H9 (cell line): ENCODE measurements around the gene SNRPD3. TPM values are rescaled to one million over a fixed set of nuclear protein-coding genes. Genes with fewer than 3 reads are reported as not detected.

ENCODE experiments used
- DNase-seq: peaks from one replicate; pipeline ENCODE4 v3.0.0-alpha.2; 2017
- H2AFZ ChIP-seq: one replicate; pipeline ENCODE4 v1.6.1; 2013; ENCODE audit warnings: mild to moderate bottlenecking, low read length, control low read depth, moderate library complexity
- H2AK5ac ChIP-seq: 2 replicates; pipeline ENCODE4 v1.6.1; 2013; ENCODE audit warnings: low read length, control low read depth, mixed read lengths; ENCODE audit not compliant: insufficient read length
- H2BK120ac ChIP-seq: one replicate; pipeline ENCODE4 v1.6.1; 2013; ENCODE audit warnings: low read depth, mild to moderate bottlenecking, low read length, control low read depth, inconsistent platforms; ENCODE audit not compliant: poor library complexity, severe bottlenecking
- H2BK12ac ChIP-seq: 2 replicates; pipeline ENCODE4 v1.6.1; 2013; ENCODE audit warnings: low read length, control low read depth, mixed read lengths, low read depth; ENCODE audit not compliant: insufficient read length
- H2BK15ac ChIP-seq: 2 replicates; pipeline ENCODE4 v1.6.1; 2013; ENCODE audit warnings: low read depth, low read length, control low read depth
- H2BK20ac ChIP-seq: one replicate; pipeline ENCODE4 v1.6.1; 2013; ENCODE audit warnings: low read depth, mild to moderate bottlenecking, low read length, control low read depth, inconsistent platforms; ENCODE audit not compliant: poor library complexity, severe bottlenecking
- H2BK5ac ChIP-seq: 2 replicates; pipeline ENCODE4 v1.6.1; 2013; ENCODE audit warnings: low read length, control low read depth, mixed read lengths; ENCODE audit not compliant: insufficient read length
- H3K14ac ChIP-seq: 2 replicates; pipeline ENCODE4 v1.6.1; 2013; ENCODE audit warnings: low read length, control low read depth; ENCODE audit not compliant: insufficient read depth
- H3K18ac ChIP-seq: 2 replicates; pipeline ENCODE4 v1.6.1; 2013; ENCODE audit warnings: low read depth, mild to moderate bottlenecking, mixed read lengths, low read length, control low read depth; ENCODE audit not compliant: insufficient read length
- H3K23ac ChIP-seq: 2 replicates; pipeline ENCODE4 v1.6.1; 2013; ENCODE audit warnings: low read length, control low read depth, mixed read lengths, low read depth; ENCODE audit not compliant: insufficient read length
- H3K23me2 ChIP-seq: 2 replicates; pipeline ENCODE4 v1.6.1; 2013; ENCODE audit warnings: low read depth, mild to moderate bottlenecking, mixed read lengths, low read length, control low read depth; ENCODE audit not compliant: insufficient read length, poor library complexity, severe bottlenecking
- H3K27ac ChIP-seq: 2 replicates; pipeline ENCODE4 v1.5.1; 2013; ENCODE audit warnings: low read length, control low read depth, mixed read lengths, low read depth; ENCODE audit not compliant: insufficient read length
- H3K27me3 ChIP-seq: 2 replicates; pipeline ENCODE4 v1.6.1; 2013; ENCODE audit warnings: low read length, control low read depth, inconsistent platforms; ENCODE audit not compliant: insufficient read depth
- H3K4ac ChIP-seq: 2 replicates; pipeline ENCODE4 v1.6.1; 2013; ENCODE audit warnings: low read depth, mild to moderate bottlenecking, control low read depth, inconsistent platforms, low read length, moderate library complexity
- H3K4me1 ChIP-seq: 2 replicates; pipeline ENCODE4 v1.6.1; 2013; ENCODE audit warnings: low read length, control low read depth, inconsistent platforms; ENCODE audit not compliant: insufficient read depth
- H3K4me2 ChIP-seq: 2 replicates; pipeline ENCODE4 v1.6.1; 2013; ENCODE audit warnings: low read length, control low read depth, mixed read lengths; ENCODE audit not compliant: insufficient read length, insufficient read depth
- H3K56ac ChIP-seq: 2 replicates; pipeline ENCODE4 v1.6.1; 2013; ENCODE audit warnings: low read depth, mild to moderate bottlenecking, mixed read lengths, low read length, control low read depth; ENCODE audit not compliant: insufficient read length
- H3K79me1 ChIP-seq: 2 replicates; pipeline ENCODE4 v1.6.1; 2013; ENCODE audit warnings: low read depth, mild to moderate bottlenecking, moderate library complexity, low read length, control low read depth, inconsistent platforms; ENCODE audit not compliant: insufficient read depth, poor library complexity, severe bottlenecking
- H3K79me2 ChIP-seq: 2 replicates; pipeline ENCODE4 v1.6.1; 2013; ENCODE audit warnings: low read length, control low read depth, inconsistent platforms; ENCODE audit not compliant: insufficient read depth
- H3K9ac ChIP-seq: 2 replicates; pipeline ENCODE4 v1.6.1; 2013; ENCODE audit warnings: low read length, control low read depth, mixed read lengths; ENCODE audit not compliant: insufficient read length; ENCODE audit errors: extremely low read depth
- H3K9me3 ChIP-seq: one replicate; pipeline ENCODE4 v1.6.1; 2013; ENCODE audit warnings: low read depth, low read length, inconsistent platforms; ENCODE audit not compliant: control insufficient read depth
- H3T11ph ChIP-seq: one replicate; pipeline ENCODE4 v1.6.1; 2013; ENCODE audit warnings: mild to moderate bottlenecking, low read length, control low read depth, inconsistent platforms
- H4K20me1 ChIP-seq: one replicate; pipeline ENCODE4 v1.6.1; 2013; ENCODE audit not compliant: control insufficient read depth, insufficient read length, insufficient read depth
- H4K5ac ChIP-seq: 2 replicates; pipeline ENCODE4 v1.6.1; 2013; ENCODE audit warnings: low read depth, mild to moderate bottlenecking, mixed read lengths, low read length, control low read depth; ENCODE audit not compliant: insufficient read length
- H4K8ac ChIP-seq: replicated peaks from 2 replicates; pipeline ENCODE4 v1.6.1; 2013; ENCODE audit warnings: low read length, control low read depth, mixed read lengths, low read depth; ENCODE audit not compliant: insufficient read length
- H4K91ac ChIP-seq: 2 replicates; pipeline ENCODE4 v1.6.1; 2013; ENCODE audit warnings: low read depth, mild to moderate bottlenecking, moderate library complexity, mixed read lengths, low read length, control low read depth; ENCODE audit not compliant: insufficient read length
- H3K27ac Mint-ChIP-seq, 3 experiments: 2 replicates in 2 of 3; 3 replicates in 1 of 3; pipeline ENCODE4 v1.8.0; 2020 to 2021; ENCODE audit warnings: mixed read lengths in 3 of 3, mild to moderate bottlenecking in 1 of 3, moderate library complexity in 1 of 3
- H3K27me3 Mint-ChIP-seq: 2 replicates; pipeline ENCODE4 v1.8.0; 2021; ENCODE audit warnings: low read depth, mild to moderate bottlenecking, moderate library complexity, mixed read lengths
- H3K36me3 Mint-ChIP-seq, 3 experiments: 2 replicates in 2 of 3; 3 replicates in 1 of 3; pipeline ENCODE4 v1.8.0; 2020 to 2021; ENCODE audit warnings: low read depth in 3 of 3, mixed read lengths in 3 of 3; ENCODE audit not compliant: insufficient read depth in 1 of 3
- H3K4me1 Mint-ChIP-seq, 2 experiments: 2 replicates each; pipeline ENCODE4 v1.8.0; 2020; ENCODE audit warnings: mixed read lengths in 2 of 2
- H3K4me3 Mint-ChIP-seq, 2 experiments: 2 replicates in 1 of 2; 3 replicates in 1 of 2; pipeline ENCODE4 v1.8.0; 2020 to 2021; ENCODE audit warnings: mild to moderate bottlenecking in 2 of 2, mixed read lengths in 2 of 2, moderate library complexity in 1 of 2
- H3K9me3 Mint-ChIP-seq, 2 experiments: 2 replicates in 1 of 2; 3 replicates in 1 of 2; pipeline ENCODE4 v1.8.0; 2020; ENCODE audit warnings: mild to moderate bottlenecking in 2 of 2, mixed read lengths in 2 of 2, moderate library complexity in 1 of 2
- WGBS: extraction: QIAGEN DNeasy Blood & Tissue Kit; methylation state at CpG from one replicate; pipeline ENCODE4 v1.1.7; 2013; ENCODE audit warnings: missing lambda C conversion rate, low lambda C conversion rate, mixed read lengths; ENCODE audit not compliant: insufficient read length; ENCODE audit errors: extremely low coverage; 5-methylcytosine and 5-hydroxymethylcytosine counted together
- total RNA-seq: library from RNA; stranded (reverse); gene quantifications from 2 replicates; pipeline ENCODE4 v1.2.1, GENCODE V29; 2021
- TF ChIP-seq, protein P1 (sequence below): fragments of 200-600 bp; sonication (generic); conservative IDR thresholded peaks from 3 replicates; pipeline ENCODE4 v1.8.0; 2021; ENCODE audit warnings: antibody characterized with exemption, mild to moderate bottlenecking

The SNRPD3 gene
- total RNA-seq, 1 experiment from 2014 or later, result 212 TPM

DNA sequence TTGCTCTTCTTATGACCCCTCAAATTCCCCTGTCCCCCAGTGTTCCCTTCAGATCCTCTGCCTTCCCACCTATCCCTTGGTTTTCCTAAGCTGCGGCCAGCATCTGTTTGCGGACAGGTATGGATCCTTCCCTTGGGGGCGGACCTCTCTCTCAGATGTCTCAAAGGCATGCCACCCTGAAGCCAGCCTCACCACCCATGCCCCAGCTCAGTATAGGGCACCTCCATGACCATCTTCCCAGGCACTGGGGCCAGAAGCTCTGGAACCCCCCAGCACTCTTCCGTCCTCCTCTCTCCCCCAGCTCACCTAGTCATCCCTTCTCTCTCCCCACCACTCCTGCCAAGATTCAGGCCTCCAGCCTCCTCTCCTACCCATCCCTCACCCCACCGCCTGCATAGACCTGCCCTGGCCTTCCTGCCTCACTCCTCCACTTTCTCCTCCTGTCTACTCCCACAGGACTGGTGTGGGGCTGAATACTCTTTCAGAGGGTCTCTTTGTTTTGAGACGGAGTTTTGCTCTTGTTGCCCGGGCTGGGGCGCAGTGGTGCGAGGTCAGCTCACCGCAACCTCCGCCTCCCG is 34.9 kb downstream of the SNRPD3 start:
- H3K56ac ChIP-seq, result no peak overlapping the region
- TF ChIP-seq, protein P1, sequence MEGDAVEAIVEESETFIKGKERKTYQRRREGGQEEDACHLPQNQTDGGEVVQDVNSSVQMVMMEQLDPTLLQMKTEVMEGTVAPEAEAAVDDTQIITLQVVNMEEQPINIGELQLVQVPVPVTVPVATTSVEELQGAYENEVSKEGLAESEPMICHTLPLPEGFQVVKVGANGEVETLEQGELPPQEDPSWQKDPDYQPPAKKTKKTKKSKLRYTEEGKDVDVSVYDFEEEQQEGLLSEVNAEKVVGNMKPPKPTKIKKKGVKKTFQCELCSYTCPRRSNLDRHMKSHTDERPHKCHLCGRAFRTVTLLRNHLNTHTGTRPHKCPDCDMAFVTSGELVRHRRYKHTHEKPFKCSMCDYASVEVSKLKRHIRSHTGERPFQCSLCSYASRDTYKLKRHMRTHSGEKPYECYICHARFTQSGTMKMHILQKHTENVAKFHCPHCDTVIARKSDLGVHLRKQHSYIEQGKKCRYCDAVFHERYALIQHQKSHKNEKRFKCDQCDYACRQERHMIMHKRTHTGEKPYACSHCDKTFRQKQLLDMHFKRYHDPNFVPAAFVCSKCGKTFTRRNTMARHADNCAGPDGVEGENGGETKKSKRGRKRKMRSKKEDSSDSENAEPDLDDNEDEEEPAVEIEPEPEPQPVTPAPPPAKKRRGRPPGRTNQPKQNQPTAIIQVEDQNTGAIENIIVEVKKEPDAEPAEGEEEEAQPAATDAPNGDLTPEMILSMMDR, result no peak
- no peak overlapping the region for H3K9ac ChIP-seq
- no peak overlapping the region for H2BK120ac ChIP-seq
- no peak overlapping the region for H4K8ac ChIP-seq
- H3K27ac ChIP-seq, result no peak overlapping the region
- H3K23me2 ChIP-seq, result no peaks in the 10 kb centered on the region
- no peak overlapping the region for H3T11ph ChIP-seq
- WGBS, result no CpG with 5 or more reads among the region's 12 CpGs
- no peak for DNase-seq
- H4K91ac ChIP-seq, result no peak overlapping the region
- H2BK5ac ChIP-seq, result no peak overlapping the region
- H4K5ac ChIP-seq, result no peak overlapping the region
- H2BK15ac ChIP-seq, result no peak overlapping the region
- no peaks in the 10 kb centered on the region for H3K27me3 ChIP-seq
- H3K27ac Mint-ChIP-seq, result peak overlapping the region in 1 of 3 experiments; percentile 16; a peak in 2 of 7 replicates
- H4K20me1 ChIP-seq, result no peaks in the 10 kb centered on the region
- H3K14ac ChIP-seq, result no peak overlapping the region
- no peak overlapping the region for H3K23ac ChIP-seq
- H3K36me3 Mint-ChIP-seq, result peaks cover 0 to 8% (median 7%) of the 10 kb centered on the region in 3 experiments; a peak in 3 of 7 replicates
- H3K4ac ChIP-seq, result no peak overlapping the region
- H3K4me3 Mint-ChIP-seq, result peak overlapping the region in 1 of 2 experiments; percentile 25; a peak in 2 of 5 replicates
- no peaks in the 10 kb centered on the region for H3K4me1 ChIP-seq
- no peak overlapping the region for H2AFZ ChIP-seq
- no peak overlapping the region for H2BK12ac ChIP-seq
- H3K9me3 ChIP-seq, result no peaks in the 10 kb centered on the region
- H3K4me2 ChIP-seq, result no peak overlapping the region
- H3K18ac ChIP-seq, result no peak overlapping the region
- peaks cover 5 to 26% of the 10 kb centered on the region in 2 experiments for H3K4me1 Mint-ChIP-seq
- H2AK5ac ChIP-seq, result no peak overlapping the region
- H3K79me2 ChIP-seq, result no peaks in the 10 kb centered on the region
- H2BK20ac ChIP-seq, result no peak overlapping the region
- H3K9me3 Mint-ChIP-seq, result no peaks in the 10 kb centered on the region
- no peaks in the 10 kb centered on the region for H3K79me1 ChIP-seq
- no peaks in the 10 kb centered on the region for H3K27me3 Mint-ChIP-seq
